Measurements from ENCODE around the gene SLC30A9. TPM values are rescaled to one million over a fixed set of nuclear protein-coding genes. Genes with fewer than 3 reads are reported as not detected.

Gene SLC30A9
- total and polyA plus RNA-seq, 2 of the 13 experiments (the other 11 are each of a cell fraction or from before 2014, with no cell fraction given) = 27.5 to 72.8 TPM

DNA sequence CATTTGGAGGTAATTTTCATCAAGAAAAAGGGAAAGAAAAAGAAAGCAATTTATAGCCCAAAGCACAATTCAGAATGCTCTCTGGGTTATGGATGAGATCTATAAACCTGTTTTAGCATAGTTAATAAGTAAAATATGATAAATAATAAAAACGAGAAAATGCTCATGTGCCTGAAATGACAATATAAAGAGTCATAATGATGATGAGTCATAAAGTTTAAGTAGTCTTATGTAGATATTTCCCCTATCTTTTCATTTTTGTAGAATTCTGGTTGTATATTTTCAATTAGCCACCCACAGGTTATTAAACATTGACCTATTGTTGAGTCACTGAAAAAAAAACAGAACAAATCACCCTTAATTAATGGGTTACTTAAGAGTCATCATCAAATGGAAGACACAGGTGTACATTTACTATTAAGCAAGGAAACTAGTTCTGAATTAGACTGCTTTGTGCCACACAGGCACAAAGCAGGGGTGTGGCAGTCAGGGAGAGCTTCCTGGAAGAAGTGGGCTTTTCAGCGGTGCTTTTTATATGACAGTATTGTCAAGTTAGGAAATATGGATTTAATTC is 132.8 kb downstream of the SLC30A9 start:
- Histone ChIP-seq H3K9ac (ENCODE audit: insufficient read depth, low read depth, low read length) (no peak overlapping the region), H3K9me3 (ENCODE audit: low read length) (no peaks in the 10 kb centered on the region), H3K27ac (ENCODE audit: extremely low read length, insufficient read depth, low read length) (no peak overlapping the region), H3K4me3 (replicated peaks in 1 of 3; ENCODE audit: insufficient read depth in 1 of 3, low read depth in 2 of 3, low read length in 3 of 3) (no peak overlapping the region), H2AFZ (ENCODE audit: low read length) (no peak overlapping the region), H3K4me2 (ENCODE audit: low read depth, low read length) (no peak overlapping the region), H3K79me2 (ENCODE audit: insufficient read depth, low read length) (no peaks in the 10 kb centered on the region), H3K36me3 (replicated peaks in 1 of 2; ENCODE audit: control insufficient read depth in 1 of 2, insufficient read depth in 2 of 2, low read length in 2 of 2) (no peaks in the 10 kb centered on the region), H3K4me1 (ENCODE audit: insufficient read depth, low read length) (no peaks in the 10 kb centered on the region), H4K20me1 (ENCODE audit: insufficient read depth, low read length) (no peaks in the 10 kb centered on the region), H3K27me3 (ENCODE audit: control insufficient read depth in 1 of 2, insufficient read depth in 2 of 2, low read length in 2 of 2) (peaks cover 2 to 26% of the 10 kb centered on the region in 2 experiments; a peak in 4 of 5 replicates)
- DNase-seq (ENCODE audit: low spot score) (no peak), ATAC-seq (no peak), FAIRE-seq (no peak)
- in situ Hi-C loops (cut with HindIII; ENCODE audit: extremely low pct_ligation_motif_present, low pct_unique_long_range_greater_than_20kb) (no loop called here), intact Hi-C loops (cut with micrococcal nuclease; ENCODE audit: unreplicated experiment) (no loop called here)
- POLR2A ChIA-PET = no interaction called here
- 31% methylated on average over 2 of the region's 2 CpGs for WGBS (ENCODE audit: low lambda C conversion rate)
- TF ChIP-seq GABPA (IDR thresholded peaks at IDR 0.05; ENCODE audit: low read depth, low read length) (no peak), GABPA (CRISPR knock-in tag; IDR thresholded peaks at IDR 0.05; ENCODE audit: low read depth) (no peak), ATRX (CRISPR knock-in tag; IDR thresholded peaks at IDR 0.05; ENCODE audit: borderline replicate concordance) (no peak), ZNF605 (CRISPR knock-in tag; IDR thresholded peaks at IDR 0.05) (no peak), ZNF263 (CRISPR knock-in tag; IDR thresholded peaks at IDR 0.05) (no peak), ZNF33A (CRISPR knock-in tag; IDR thresholded peaks at IDR 0.05; ENCODE audit: borderline replicate concordance) (no peak), ADNP (CRISPR knock-in tag; IDR thresholded peaks at IDR 0.05) (no peak), NR2C2 (CRISPR knock-in tag; IDR thresholded peaks at IDR 0.05; ENCODE audit: borderline replicate concordance) (no peak), SMAD9 (CRISPR knock-in tag; IDR thresholded peaks at IDR 0.05) (no peak), JUNB (CRISPR knock-in tag; IDR thresholded peaks at IDR 0.05; ENCODE audit: borderline replicate concordance) (no peak), ZNF296 (CRISPR knock-in tag; conservative IDR thresholded peaks at IDR 0.05) (no peak), ZNF543 (CRISPR knock-in tag; IDR thresholded peaks at IDR 0.05) (no peak)
- TF ChIP-seq, protein P1, sequence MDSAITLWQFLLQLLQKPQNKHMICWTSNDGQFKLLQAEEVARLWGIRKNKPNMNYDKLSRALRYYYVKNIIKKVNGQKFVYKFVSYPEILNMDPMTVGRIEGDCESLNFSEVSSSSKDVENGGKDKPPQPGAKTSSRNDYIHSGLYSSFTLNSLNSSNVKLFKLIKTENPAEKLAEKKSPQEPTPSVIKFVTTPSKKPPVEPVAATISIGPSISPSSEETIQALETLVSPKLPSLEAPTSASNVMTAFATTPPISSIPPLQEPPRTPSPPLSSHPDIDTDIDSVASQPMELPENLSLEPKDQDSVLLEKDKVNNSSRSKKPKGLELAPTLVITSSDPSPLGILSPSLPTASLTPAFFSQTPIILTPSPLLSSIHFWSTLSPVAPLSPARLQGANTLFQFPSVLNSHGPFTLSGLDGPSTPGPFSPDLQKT (CRISPR knock-in tag; IDR thresholded peaks at IDR 0.05; ENCODE audit: borderline replicate concordance) = no peak
- TF ChIP-seq, protein P2, sequence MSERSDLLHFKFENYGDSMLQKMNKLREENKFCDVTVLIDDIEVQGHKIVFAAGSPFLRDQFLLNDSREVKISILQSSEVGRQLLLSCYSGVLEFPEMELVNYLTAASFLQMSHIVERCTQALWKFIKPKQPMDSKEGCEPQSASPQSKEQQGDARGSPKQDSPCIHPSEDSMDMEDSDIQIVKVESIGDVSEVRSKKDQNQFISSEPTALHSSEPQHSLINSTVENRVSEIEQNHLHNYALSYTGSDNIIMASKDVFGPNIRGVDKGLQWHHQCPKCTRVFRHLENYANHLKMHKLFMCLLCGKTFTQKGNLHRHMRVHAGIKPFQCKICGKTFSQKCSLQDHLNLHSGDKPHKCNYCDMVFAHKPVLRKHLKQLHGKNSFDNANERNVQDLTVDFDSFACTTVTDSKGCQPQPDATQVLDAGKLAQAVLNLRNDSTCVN (CRISPR knock-in tag; IDR thresholded peaks at IDR 0.05; ENCODE audit: borderline replicate concordance) = no peak
- no TSS peak for BruUV-seq (replicated peaks)
- CTCF ChIA-PET (ENCODE audit: low intra/inter-chr PET ratio, low total read pairs) = no interaction called here

All from HepG2 (cell line).